Measurements from ENCODE around the gene MORC3.

The MORC3 gene

GRCh38 chr21:36350282-36350910 is 30.4 kb downstream of the MORC3 start:
- Histone ChIP-seq H3K27me3 (ENCODE audit: control insufficient read depth in 5 of 5, insufficient read depth in 4 of 5, low read length in 5 of 5) (no peaks in the 10 kb centered on the region), H3K4me3 (ENCODE audit: low read depth in 1 of 5, low read length in 5 of 5) (no peak overlapping the region), H3K9ac (ENCODE audit: low read length in 5 of 5) (no peak overlapping the region), H3K36me3 (ENCODE audit: control insufficient read depth in 5 of 5, insufficient read depth in 5 of 5, low read length in 5 of 5) (peaks cover 35 to 81% (median 59%) of the 10 kb centered on the region in 5 donors), H3K9me3 (ENCODE audit: control insufficient read depth in 5 of 5, low read length in 5 of 5) (no peaks in the 10 kb centered on the region), H3K27ac (ENCODE audit: low read depth, low read length) (no peak overlapping the region), H3K4me1 (ENCODE audit: control insufficient read depth in 5 of 5, insufficient read depth in 5 of 5, low read length in 5 of 5) (peaks cover 0 to 2% (median 0%) of the 10 kb centered on the region in 5 donors)

GRCh38 chr21:36354918-36355680 is 35.1 kb downstream of the MORC3 start:
- H3K4me3 ChIP-seq (ENCODE audit: low read depth in 1 of 5, low read length in 5 of 5), result no peak overlapping the region
- H3K36me3 ChIP-seq (ENCODE audit: control insufficient read depth in 5 of 5, insufficient read depth in 5 of 5, low read length in 5 of 5), result peaks cover 36 to 76% (median 42%) of the 10 kb centered on the region in 5 donors
- H3K9me3 ChIP-seq (ENCODE audit: control insufficient read depth in 5 of 5, low read length in 5 of 5), result no peaks in the 10 kb centered on the region
- H3K4me1 ChIP-seq (ENCODE audit: control insufficient read depth in 5 of 5, insufficient read depth in 5 of 5, low read length in 5 of 5), result peaks cover 0 to 2% (median 0%) of the 10 kb centered on the region in 5 donors
- no peak overlapping the region for H3K27ac ChIP-seq (ENCODE audit: low read depth, low read length)
- H3K27me3 ChIP-seq (ENCODE audit: control insufficient read depth in 5 of 5, insufficient read depth in 4 of 5, low read length in 5 of 5), result no peaks in the 10 kb centered on the region
- H3K9ac ChIP-seq (ENCODE audit: low read length in 5 of 5), result no peak overlapping the region

GRCh38 chr21:36355868-36356267 is 35.9 kb downstream of the MORC3 start:
- Histone ChIP-seq H3K36me3 (ENCODE audit: control insufficient read depth in 5 of 5, insufficient read depth in 5 of 5, low read length in 5 of 5) (peaks cover 39 to 77% (median 46%) of the 10 kb centered on the region in 5 donors), H3K9me3 (ENCODE audit: control insufficient read depth in 5 of 5, low read length in 5 of 5) (no peaks in the 10 kb centered on the region), H3K27ac (ENCODE audit: low read depth, low read length) (no peak overlapping the region), H3K4me1 (ENCODE audit: control insufficient read depth in 5 of 5, insufficient read depth in 5 of 5, low read length in 5 of 5) (no peaks in the 10 kb centered on the region), H3K4me3 (ENCODE audit: low read depth in 1 of 5, low read length in 5 of 5) (no peak overlapping the region), H3K27me3 (ENCODE audit: control insufficient read depth in 5 of 5, insufficient read depth in 4 of 5, low read length in 5 of 5) (no peaks in the 10 kb centered on the region), H3K9ac (ENCODE audit: low read length in 5 of 5) (no peak overlapping the region)

- Histone ChIP-seq H3K4me1 (ENCODE audit: control insufficient read depth in 5 of 5, insufficient read depth in 5 of 5, low read length in 5 of 5) (no peaks in the 10 kb centered on the region), H3K4me3 (ENCODE audit: low read depth in 1 of 5, low read length in 5 of 5) (no peak overlapping the region), H3K27ac (ENCODE audit: low read depth, low read length) (no peak overlapping the region), H3K36me3 (ENCODE audit: control insufficient read depth in 5 of 5, insufficient read depth in 5 of 5, low read length in 5 of 5) (peaks cover 49 to 84% (median 60%) of the 10 kb centered on the region in 5 donors), H3K27me3 (ENCODE audit: control insufficient read depth in 5 of 5, insufficient read depth in 4 of 5, low read length in 5 of 5) (no peaks in the 10 kb centered on the region), H3K9me3 (ENCODE audit: control insufficient read depth in 5 of 5, low read length in 5 of 5) (no peaks in the 10 kb centered on the region), H3K9ac (ENCODE audit: low read length in 5 of 5) (no peak overlapping the region)
Observed at GRCh38 chr21:36359185-36359584, 39.2 kb downstream of the MORC3 start.

- H3K4me1 ChIP-seq (ENCODE audit: control insufficient read depth in 5 of 5, insufficient read depth in 5 of 5, low read length in 5 of 5), result no peaks in the 10 kb centered on the region
- peaks cover 51 to 88% (median 76%) of the 10 kb centered on the region in 5 donors for H3K36me3 ChIP-seq (ENCODE audit: control insufficient read depth in 5 of 5, insufficient read depth in 5 of 5, low read length in 5 of 5)
- no peak overlapping the region for H3K9ac ChIP-seq (ENCODE audit: low read length in 5 of 5)
- no peaks in the 10 kb centered on the region for H3K27me3 ChIP-seq (ENCODE audit: control insufficient read depth in 5 of 5, insufficient read depth in 4 of 5, low read length in 5 of 5)
- H3K4me3 ChIP-seq (ENCODE audit: low read depth in 1 of 5, low read length in 5 of 5), result no peak overlapping the region
- no peak overlapping the region for H3K27ac ChIP-seq (ENCODE audit: low read depth, low read length)
- H3K9me3 ChIP-seq (ENCODE audit: control insufficient read depth in 5 of 5, low read length in 5 of 5), result no peaks in the 10 kb centered on the region
Observed at GRCh38 chr21:36369064-36369685, 49.2 kb downstream of the MORC3 start.

- Histone ChIP-seq H3K9me3 (ENCODE audit: control insufficient read depth in 5 of 5, low read length in 5 of 5) (no peaks in the 10 kb centered on the region), H3K4me1 (ENCODE audit: control insufficient read depth in 5 of 5, insufficient read depth in 5 of 5, low read length in 5 of 5) (no peaks in the 10 kb centered on the region), H3K36me3 (ENCODE audit: control insufficient read depth in 5 of 5, insufficient read depth in 5 of 5, low read length in 5 of 5) (peaks cover 36 to 62% (median 52%) of the 10 kb centered on the region in 5 donors), H3K27ac (ENCODE audit: low read depth, low read length) (no peak overlapping the region), H3K9ac (ENCODE audit: low read length in 5 of 5) (no peak overlapping the region), H3K4me3 (ENCODE audit: low read depth in 1 of 5, low read length in 5 of 5) (no peak overlapping the region), H3K27me3 (ENCODE audit: control insufficient read depth in 5 of 5, insufficient read depth in 4 of 5, low read length in 5 of 5) (no peaks in the 10 kb centered on the region)
Observed at GRCh38 chr21:36375994-36376393, 56.0 kb downstream of the MORC3 start.

GRCh38 chr21:36377391-36377842 is 57.4 kb downstream of the MORC3 start:
- Histone ChIP-seq H3K36me3 (ENCODE audit: control insufficient read depth in 5 of 5, insufficient read depth in 5 of 5, low read length in 5 of 5) (peaks cover 26 to 48% (median 43%) of the 10 kb centered on the region in 5 donors), H3K27me3 (ENCODE audit: control insufficient read depth in 5 of 5, insufficient read depth in 4 of 5, low read length in 5 of 5) (no peaks in the 10 kb centered on the region), H3K9ac (ENCODE audit: low read length in 5 of 5) (no peak overlapping the region), H3K9me3 (ENCODE audit: control insufficient read depth in 5 of 5, low read length in 5 of 5) (no peaks in the 10 kb centered on the region), H3K4me1 (ENCODE audit: control insufficient read depth in 5 of 5, insufficient read depth in 5 of 5, low read length in 5 of 5) (no peaks in the 10 kb centered on the region), H3K27ac (ENCODE audit: low read depth, low read length) (no peak overlapping the region), H3K4me3 (ENCODE audit: low read depth in 1 of 5, low read length in 5 of 5) (no peak overlapping the region)

- Histone ChIP-seq H3K9me3 (ENCODE audit: control insufficient read depth in 5 of 5, low read length in 5 of 5) (no peaks in the 10 kb centered on the region), H3K4me3 (ENCODE audit: low read depth in 1 of 5, low read length in 5 of 5) (no peak overlapping the region), H3K36me3 (ENCODE audit: control insufficient read depth in 5 of 5, insufficient read depth in 5 of 5, low read length in 5 of 5) (peaks cover 17 to 33% (median 27%) of the 10 kb centered on the region in 5 donors), H3K4me1 (ENCODE audit: control insufficient read depth in 5 of 5, insufficient read depth in 5 of 5, low read length in 5 of 5) (peaks cover 0 to 3% (median 0%) of the 10 kb centered on the region in 5 donors), H3K27ac (ENCODE audit: low read depth, low read length) (no peak overlapping the region), H3K9ac (ENCODE audit: low read length in 5 of 5) (no peak overlapping the region), H3K27me3 (ENCODE audit: control insufficient read depth in 5 of 5, insufficient read depth in 4 of 5, low read length in 5 of 5) (no peaks in the 10 kb centered on the region)
Observed at GRCh38 chr21:36379251-36379650, 59.3 kb downstream of the MORC3 start.

- no peak overlapping the region for H3K4me3 ChIP-seq (ENCODE audit: low read depth in 1 of 5, low read length in 5 of 5)
- H3K9me3 ChIP-seq (ENCODE audit: control insufficient read depth in 5 of 5, low read length in 5 of 5), result no peaks in the 10 kb centered on the region
- H3K36me3 ChIP-seq (ENCODE audit: control insufficient read depth in 5 of 5, insufficient read depth in 5 of 5, low read length in 5 of 5), result peaks cover 4 to 13% (median 12%) of the 10 kb centered on the region in 5 donors
- peaks cover 0 to 15% (median 9%) of the 10 kb centered on the region in 5 donors for H3K4me1 ChIP-seq (ENCODE audit: control insufficient read depth in 5 of 5, insufficient read depth in 5 of 5, low read length in 5 of 5)
- no peaks in the 10 kb centered on the region for H3K27me3 ChIP-seq (ENCODE audit: control insufficient read depth in 5 of 5, insufficient read depth in 4 of 5, low read length in 5 of 5)
- no peak overlapping the region for H3K27ac ChIP-seq (ENCODE audit: low read depth, low read length)
- no peak overlapping the region for H3K9ac ChIP-seq (ENCODE audit: low read length in 5 of 5)
Observed at GRCh38 chr21:36381841-36382589, 62.0 kb downstream of the MORC3 start.

Data from subcutaneous abdominal adipose tissue (tissue), 5 donors.